Measurements from ENCODE around the gene PATL2. TPM values are rescaled to one million over a fixed set of nuclear protein-coding genes. Genes with fewer than 3 reads are reported as not detected.
A peak's percentile ranks its signal among the peaks of the same experiment; 100 is the strongest.

The PATL2 gene
- total and polyA plus RNA-seq, 3 experiments from 2014 or later, result 7.7 to 19.8 (median 9.1) TPM

- Histone ChIP-seq H3K9me3 (ENCODE audit: low read length) (no peaks in the 10 kb centered on the region), H3K27me3 (ENCODE audit: insufficient read depth, low read length, poor library complexity, severe bottlenecking) (no peaks in the 10 kb centered on the region), H3K27ac (ENCODE audit: low read depth, low read length) (no peak overlapping the region), H3K4me3 (ENCODE audit: low read length) (no peak overlapping the region), H3K4me1 (ENCODE audit: insufficient read depth, low read length) (peaks cover 88% of the 10 kb centered on the region), H3K36me3 (ENCODE audit: insufficient read depth, low read length) (no peaks in the 10 kb centered on the region)
- ChIA-PET CTCF (interaction anchor here (1.6 to 13.5 kb wide), 3 partner anchors 13 to 61 kb away, joined by 5 to 478 read pairs (median 271); partner anchors contain the start of genes B2M, PATL2 and TRIM69), POLR2A (interaction anchor here (0.7 to 14.4 kb wide), 3 partner anchors 18 to 61 kb away, joined by 5 to 604 read pairs (median 9); partner anchors contain the start of genes B2M and PATL2)
- H3K27me3 Mint-ChIP-seq, result no peaks in the 10 kb centered on the region
- H3K36me3 Mint-ChIP-seq, result peaks cover 10 to 12% (median 12%) of the 10 kb centered on the region in 3 donors
- DNase-seq, result no peak
- peaks cover 0 to 2% (median 0%) of the 10 kb centered on the region in 5 donors for H3K9me3 Mint-ChIP-seq
- H3K27ac Mint-ChIP-seq, result peak overlapping the region; percentile 56 to 92 (median 77)
- peak overlapping the region in 2 of 7 donors; percentile 3 to 13 for H3K4me3 Mint-ChIP-seq
- peaks cover 75 to 93% (median 93%) of the 10 kb centered on the region in 3 donors for H3K4me1 Mint-ChIP-seq
Observed at GRCh38 chr15:44670087-44670950, 40.8 kb downstream of the PATL2 start.

GRCh38 chr15:44668921-44669320, 42.2 kb downstream of the PATL2 start:
- Histone ChIP-seq H3K27ac (ENCODE audit: low read depth, low read length) (no peak overlapping the region), H3K4me3 (ENCODE audit: low read length) (no peak overlapping the region), H3K9me3 (ENCODE audit: low read length) (no peaks in the 10 kb centered on the region), H3K4me1 (ENCODE audit: insufficient read depth, low read length) (peaks cover 90% of the 10 kb centered on the region), H3K36me3 (ENCODE audit: insufficient read depth, low read length) (no peaks in the 10 kb centered on the region), H3K27me3 (ENCODE audit: insufficient read depth, low read length, poor library complexity, severe bottlenecking) (no peaks in the 10 kb centered on the region)
- H3K9me3 Mint-ChIP-seq, result no peaks in the 10 kb centered on the region
- H3K27me3 Mint-ChIP-seq, result no peaks in the 10 kb centered on the region
- peak overlapping the region in 1 of 7 donors; percentile 84 for H3K4me3 Mint-ChIP-seq
- peaks cover 73 to 95% (median 90%) of the 10 kb centered on the region in 3 donors for H3K4me1 Mint-ChIP-seq
- ChIA-PET CTCF (interaction anchor here (1.6 to 13.5 kb wide), 3 partner anchors 14 to 63 kb away, joined by 5 to 478 read pairs (median 271); partner anchors contain the start of genes B2M, PATL2 and TRIM69), POLR2A (interaction anchor here (1.1 to 14.4 kb wide), 2 partner anchors 49 to 62 kb away, joined by 5 to 604 read pairs; partner anchors contain the start of genes B2M and PATL2)
- DNase-seq, result no peak
- peak overlapping the region in 7 of 8 donors; percentile 54 to 98 (median 90) for H3K27ac Mint-ChIP-seq
- peaks cover 7 to 12% (median 12%) of the 10 kb centered on the region in 3 donors for H3K36me3 Mint-ChIP-seq

DNA sequence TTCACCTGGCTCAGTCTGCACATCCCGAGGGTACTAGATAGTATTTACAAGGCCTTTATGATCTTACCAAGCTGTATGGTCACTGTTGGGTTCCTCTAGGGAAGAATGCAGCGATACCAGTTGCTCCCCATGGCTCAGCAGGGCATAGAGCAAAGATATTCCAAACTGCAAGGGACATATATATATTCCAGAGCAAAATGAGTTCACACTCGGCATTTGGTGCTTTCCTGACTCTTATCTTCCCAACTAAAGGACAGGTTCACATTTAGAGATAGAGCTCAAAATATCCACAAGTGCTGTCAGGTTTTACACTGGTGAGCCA, 44.1 kb downstream of the PATL2 start:
- Histone ChIP-seq H3K9me3 (ENCODE audit: low read length) (no peaks in the 10 kb centered on the region), H3K4me1 (ENCODE audit: insufficient read depth, low read length) (peaks cover 79% of the 10 kb centered on the region), H3K27me3 (ENCODE audit: insufficient read depth, low read length, poor library complexity, severe bottlenecking) (no peaks in the 10 kb centered on the region), H3K27ac (ENCODE audit: low read depth, low read length) (no peak overlapping the region), H3K4me3 (ENCODE audit: low read length) (peak overlapping the region; percentile 1), H3K36me3 (ENCODE audit: insufficient read depth, low read length) (no peaks in the 10 kb centered on the region)
- H3K9me3 Mint-ChIP-seq, result no peaks in the 10 kb centered on the region
- peaks cover 67 to 87% (median 83%) of the 10 kb centered on the region in 3 donors for H3K4me1 Mint-ChIP-seq
- peak overlapping the region; percentile 70 to 86 (median 76) for H3K4me3 Mint-ChIP-seq
- ChIA-PET POLR2A (interaction anchor here (0.5 to 14.4 kb wide), 7 partner anchors 11 to 71 kb away, joined by 3 to 604 read pairs (median 5); partner anchors contain the start of genes B2M and PATL2), CTCF (interaction anchor here (1.5 to 13.5 kb wide), 6 partner anchors 9 to 65 kb away, joined by 4 to 478 read pairs (median 94); partner anchors contain the start of genes B2M, PATL2 and TRIM69)
- H3K36me3 Mint-ChIP-seq, result peaks cover under 1 to 20% (median 3%) of the 10 kb centered on the region in 3 donors
- peak overlapping the region; percentile 90 to 98 (median 94) for H3K27ac Mint-ChIP-seq
- no peaks in the 10 kb centered on the region for H3K27me3 Mint-ChIP-seq
- no peak for DNase-seq

- ChIA-PET POLR2A (interaction anchor here (0.5 to 14.4 kb wide), 6 partner anchors 11 to 107 kb away, joined by 3 to 604 read pairs (median 7); partner anchors contain the start of genes B2M and PATL2), CTCF (interaction anchor here (1.5 to 13.5 kb wide), 7 partner anchors 10 to 65 kb away, joined by 4 to 478 read pairs (median 85); partner anchors contain the start of genes B2M, PATL2 and TRIM69)
- H3K4me1 Mint-ChIP-seq, result peaks cover 66 to 87% (median 83%) of the 10 kb centered on the region in 3 donors
- Histone ChIP-seq H3K27ac (ENCODE audit: low read depth, low read length) (no peak overlapping the region), H3K4me3 (ENCODE audit: low read length) (peak overlapping the region; percentile 1), H3K27me3 (ENCODE audit: insufficient read depth, low read length, poor library complexity, severe bottlenecking) (no peaks in the 10 kb centered on the region), H3K9me3 (ENCODE audit: low read length) (no peaks in the 10 kb centered on the region), H3K4me1 (ENCODE audit: insufficient read depth, low read length) (peaks cover 79% of the 10 kb centered on the region), H3K36me3 (ENCODE audit: insufficient read depth, low read length) (no peaks in the 10 kb centered on the region)
- DNase-seq, result peak in 2 of 5 donors; percentile 21 to 36
- peak overlapping the region; percentile 70 to 86 (median 76) for H3K4me3 Mint-ChIP-seq
- H3K27me3 Mint-ChIP-seq, result no peaks in the 10 kb centered on the region
- H3K9me3 Mint-ChIP-seq, result no peaks in the 10 kb centered on the region
- H3K36me3 Mint-ChIP-seq, result peaks cover 0 to 20% (median 3%) of the 10 kb centered on the region in 3 donors
- peak overlapping the region; percentile 90 to 98 (median 94) for H3K27ac Mint-ChIP-seq
Observed at GRCh38 chr15:44666210-44667038, 44.7 kb downstream of the PATL2 start.

- peak within 1 kb of the TSS; percentile 93 to 98 (median 98) for H3K27ac Mint-ChIP-seq
- H3K4me3 Mint-ChIP-seq, result peak within 1 kb of the TSS; percentile 95 to 99 (median 98)
- H3K9me3 Mint-ChIP-seq, result no peaks in the 10 kb centered on the region
- DNase-seq, result peak; percentile 90 to 98 (median 92)
- peaks cover 61% of the 10 kb centered on the region for H3K4me1 ChIP-seq (ENCODE audit: insufficient read depth, low read length)
- peaks cover 59 to 80% (median 78%) of the 10 kb centered on the region in 3 donors for H3K4me1 Mint-ChIP-seq
- H3K36me3 Mint-ChIP-seq, result peaks cover 3 to 35% (median 9%) of the 10 kb centered on the region in 3 donors
- no peaks in the 10 kb centered on the region for H3K27me3 ChIP-seq (ENCODE audit: insufficient read depth, low read length, poor library complexity, severe bottlenecking)
- H3K36me3 ChIP-seq (ENCODE audit: insufficient read depth, low read length), result peaks cover 5% of the 10 kb centered on the region
- peak within 1 kb of the TSS; percentile 67 for H3K4me3 ChIP-seq (ENCODE audit: low read length)
- POLR2A ChIA-PET, result interaction anchor here (0.5 to 14.4 kb wide), 22 partner anchors 9 to 536 kb away, joined by 3 to 604 read pairs (median 4); partner anchors contain the start of genes B2M, EIF3J, PATL2 and SORD
- peak within 1 kb of the TSS; percentile 86 for H3K27ac ChIP-seq (ENCODE audit: low read depth, low read length)
- no peaks in the 10 kb centered on the region for H3K27me3 Mint-ChIP-seq
- CTCF ChIA-PET, result interaction anchor here (0.5 to 13.5 kb wide), 33 partner anchors 9 to 258 kb away, joined by 3 to 478 read pairs (median 5); partner anchors contain the start of genes B2M, PATL2 and TRIM69
- H3K9me3 ChIP-seq (ENCODE audit: low read length), result no peaks in the 10 kb centered on the region
Observed at GRCh38 chr15:44663410-44664308, 47.5 kb downstream of the PATL2 start, which contains the start of gene SPG11. TSS of gene SPG11 (minus strand) at chr15:44663662. CDS start at chr15:44663647, 15 bp downstream.

DNA sequence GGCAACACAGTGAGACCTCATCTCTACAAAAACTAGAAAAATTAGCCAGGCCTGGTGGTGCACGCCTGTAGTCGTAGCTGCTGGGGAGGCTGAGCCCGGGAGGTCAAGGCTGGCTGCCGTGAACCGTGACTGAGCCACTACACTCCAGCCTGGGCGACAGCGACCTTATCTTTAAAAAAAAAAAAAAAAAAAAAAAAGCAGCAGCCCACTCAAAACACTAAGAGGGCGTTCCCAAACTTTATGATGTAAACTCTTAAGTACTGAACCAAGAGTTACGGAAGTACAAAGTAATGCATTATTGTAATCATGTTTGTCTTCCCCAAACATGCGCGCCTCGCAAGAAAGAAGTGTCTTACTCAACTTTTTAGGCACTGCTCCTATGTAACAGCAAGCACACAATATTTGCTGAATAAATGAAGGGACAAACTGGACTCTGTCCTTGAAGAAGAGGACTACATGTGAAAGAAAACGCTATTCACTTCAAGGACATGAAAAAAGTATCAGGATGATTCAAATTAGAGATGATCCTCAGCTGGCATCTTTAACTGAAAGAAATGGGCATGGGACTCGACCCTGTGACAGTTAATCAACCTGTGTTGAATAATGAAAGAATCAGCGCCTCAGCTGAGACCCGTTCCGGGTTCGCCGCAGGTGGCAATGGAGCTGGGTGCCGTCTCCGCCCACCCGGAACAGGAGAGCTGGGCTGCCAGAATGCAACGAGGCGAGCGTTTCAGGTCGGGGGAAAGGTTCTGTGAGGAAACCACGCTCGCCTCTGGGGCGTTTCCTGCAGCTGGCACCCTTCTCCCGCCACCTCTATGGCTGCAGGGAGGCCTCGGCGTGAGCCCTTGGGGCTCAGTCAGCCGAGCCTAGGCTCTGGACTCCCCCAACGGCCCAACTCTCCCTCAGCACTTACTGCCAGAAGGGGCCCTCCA, 48.4 kb downstream of the PATL2 start:
- Histone ChIP-seq H3K36me3 (ENCODE audit: insufficient read depth, low read length) (peaks cover 5% of the 10 kb centered on the region), H3K4me1 (ENCODE audit: insufficient read depth, low read length) (peaks cover 55% of the 10 kb centered on the region), H3K27ac (ENCODE audit: low read depth, low read length) (peak overlapping the region; percentile 86), H3K4me3 (ENCODE audit: low read length) (peak overlapping the region; percentile 67), H3K27me3 (ENCODE audit: insufficient read depth, low read length, poor library complexity, severe bottlenecking) (no peaks in the 10 kb centered on the region), H3K9me3 (ENCODE audit: low read length) (no peaks in the 10 kb centered on the region)
- Mint-ChIP-seq H3K27me3 (no peaks in the 10 kb centered on the region), H3K4me3 (peak overlapping the region; percentile 95 to 99 (median 98)), H3K27ac (peak overlapping the region; percentile 93 to 98 (median 98)), H3K36me3 (peaks cover 3 to 34% (median 9%) of the 10 kb centered on the region in 3 donors), H3K9me3 (no peaks in the 10 kb centered on the region), H3K4me1 (peaks cover 51 to 71% (median 69%) of the 10 kb centered on the region in 3 donors)
- ChIA-PET POLR2A (interaction anchor here (0.5 to 14.4 kb wide), 20 partner anchors 10 to 537 kb away, joined by 3 to 604 read pairs (median 4); partner anchors contain the start of genes B2M, EIF3J, PATL2 and SORD), CTCF (interaction anchor here (0.7 to 13.5 kb wide), 27 partner anchors 8 to 130 kb away, joined by 3 to 478 read pairs (median 5); partner anchors contain the start of genes B2M, PATL2 and TRIM69)
- peak; percentile 82 to 93 (median 87) for DNase-seq

Data from CD8-positive, alpha-beta memory T cell (primary cell).